ENCODE data around the gene COL2A1. TPM values are rescaled to one million over a fixed set of nuclear protein-coding genes. Genes with fewer than 3 reads are reported as not detected.
A peak's percentile ranks its signal among the peaks of the same experiment; 100 is the strongest.

COL2A1 gene
- total RNA-seq: 2.3 TPM
- not detected for polyA plus RNA-seq

DNA sequence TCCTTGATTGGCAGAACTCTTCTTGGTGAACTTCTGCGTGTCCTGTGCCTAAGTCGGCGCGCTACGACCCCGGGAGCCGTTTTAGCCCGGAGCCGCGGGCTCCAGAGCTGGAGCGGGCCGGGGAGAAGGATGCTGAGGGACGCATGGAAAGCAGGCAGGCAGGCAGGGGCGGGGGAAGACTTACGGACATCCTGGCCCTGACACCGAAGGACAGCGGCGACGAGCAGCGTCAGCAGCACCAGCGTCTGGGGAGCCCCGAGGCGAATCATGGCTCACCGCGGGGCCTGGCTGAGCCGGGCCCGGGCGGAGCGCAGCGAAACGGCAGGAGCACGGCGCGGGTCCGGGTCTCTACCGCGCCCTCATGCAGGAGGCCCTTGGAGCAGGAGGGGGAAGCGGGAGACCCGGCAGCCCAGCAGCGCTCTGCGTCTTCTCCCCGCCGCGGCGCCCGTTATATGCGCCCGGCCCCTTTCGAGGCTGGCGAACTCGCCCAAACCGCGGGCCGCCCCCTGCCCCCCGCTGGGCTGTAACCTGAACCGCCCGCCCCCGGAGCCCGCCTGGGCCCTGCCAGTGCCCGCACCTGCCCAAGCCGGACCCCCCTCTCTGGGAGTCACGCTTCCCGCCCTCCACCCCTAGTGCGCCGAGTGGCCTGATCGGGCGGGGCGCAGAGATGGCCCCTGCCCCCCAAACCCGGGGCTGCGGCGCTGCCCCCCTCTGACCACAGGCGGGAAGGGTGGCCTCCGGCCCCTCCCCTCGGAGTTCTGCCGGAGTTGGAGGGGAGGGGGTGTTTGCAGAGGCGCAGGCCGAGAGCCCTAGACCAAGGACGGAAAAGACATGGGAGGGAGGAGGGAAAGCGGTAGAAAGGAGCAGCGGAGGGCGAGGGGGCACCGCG, at the start of gene COL2A1:
Gene COL2A1 (minus strand): TSS at position 424 of the 889 bp plus-strand sequence. CDS start 155 bp downstream, at position 269.
- Histone ChIP-seq H3K36me3 (ENCODE audit: insufficient read depth) (no peaks in the 10 kb centered on the region), H3K4me3 (ENCODE audit: low read depth, low read length) (peak within 1 kb of the TSS; percentile 19), H3K27ac (ENCODE audit: low read depth) (no peak within 1 kb of the TSS), H3K4me1 (ENCODE audit: insufficient read depth) (peaks cover 2% of the 10 kb centered on the region)
- no peak for DNase-seq (ENCODE audit: extremely low spot score)
- 2% methylated on average over 83 of the region's 83 CpGs for WGBS

DNA sequence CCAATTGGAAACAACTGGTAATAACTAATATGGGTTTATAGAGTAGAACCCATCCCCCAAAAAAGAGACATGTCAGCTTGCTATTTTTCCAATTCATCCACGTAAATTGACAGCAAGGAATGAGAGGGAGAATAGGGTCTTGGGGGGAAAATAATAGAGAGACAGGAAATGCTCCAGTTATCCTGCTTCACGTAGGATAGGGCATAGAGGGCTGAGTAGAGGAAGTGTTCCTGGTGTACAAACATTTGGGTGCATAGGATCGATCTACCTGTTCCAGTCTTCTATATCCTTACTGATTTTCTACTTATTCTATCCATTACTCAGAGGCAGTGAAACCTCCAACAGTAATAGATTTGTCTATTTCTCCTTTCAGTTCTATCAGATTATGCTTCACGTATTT, 49.6 kb upstream of the COL2A1 start:
- Histone ChIP-seq H3K27ac (ENCODE audit: low read depth) (no peak overlapping the region), H3K4me3 (ENCODE audit: low read depth, low read length) (no peak overlapping the region), H3K4me1 (ENCODE audit: insufficient read depth) (no peaks in the 10 kb centered on the region), H3K36me3 (ENCODE audit: insufficient read depth) (peaks cover 5% of the 10 kb centered on the region)
- no peak for DNase-seq (ENCODE audit: extremely low spot score)
- WGBS: 93% methylated on average over 4 of the region's 4 CpGs

DNA sequence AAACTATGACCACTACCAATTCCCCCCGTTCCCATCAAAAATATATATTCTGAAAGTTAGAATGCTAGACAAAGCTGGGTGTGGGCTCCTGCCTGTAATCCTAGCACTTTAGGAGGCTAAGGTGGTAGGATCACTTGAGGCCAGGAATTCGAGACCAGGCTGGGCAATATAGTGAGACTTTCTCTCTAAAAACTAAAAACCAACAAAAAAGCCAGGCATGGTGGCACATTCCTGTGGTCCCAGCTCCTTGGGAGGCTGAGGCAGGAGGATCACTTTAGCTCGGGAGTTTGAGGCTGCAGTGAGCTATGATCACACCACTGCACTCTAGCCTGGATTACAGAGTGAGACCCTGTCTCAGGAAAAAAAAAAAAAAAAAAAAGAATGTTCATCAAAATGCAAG, 48.8 kb upstream of the COL2A1 start:
- WGBS: 92% methylated on average over 3 of the region's 3 CpGs
- Histone ChIP-seq H3K4me3 (ENCODE audit: low read depth, low read length) (no peak overlapping the region), H3K27ac (ENCODE audit: low read depth) (no peak overlapping the region), H3K4me1 (ENCODE audit: insufficient read depth) (no peaks in the 10 kb centered on the region), H3K36me3 (ENCODE audit: insufficient read depth) (peaks cover 5% of the 10 kb centered on the region)
- no peak for DNase-seq (ENCODE audit: extremely low spot score)

DNA sequence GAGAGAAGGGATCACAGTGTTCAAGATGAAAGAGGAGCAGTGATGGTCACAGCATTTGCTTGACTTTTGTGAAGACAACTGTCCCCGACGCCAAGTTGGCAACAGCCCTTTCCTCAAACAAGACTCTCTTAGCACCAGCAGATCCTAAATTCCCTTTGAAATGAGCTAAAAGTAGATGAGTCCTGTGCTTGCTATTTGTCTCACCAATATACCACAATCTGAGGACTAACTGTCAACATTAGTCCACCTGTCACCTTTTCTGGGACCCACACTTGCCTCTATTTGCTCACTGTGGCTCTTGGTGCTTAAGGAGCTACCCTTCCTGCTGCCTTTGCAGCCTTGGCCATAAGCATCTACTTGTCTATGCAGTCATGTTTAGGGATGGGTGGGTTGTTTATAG, 47.4 kb upstream of the COL2A1 start:
- H3K4me1 ChIP-seq (ENCODE audit: insufficient read depth): no peaks in the 10 kb centered on the region
- WGBS: 96% methylated on average over 2 of the region's 2 CpGs
- H3K4me3 ChIP-seq (ENCODE audit: low read depth, low read length): no peak overlapping the region
- H3K36me3 ChIP-seq (ENCODE audit: insufficient read depth): peaks cover 5% of the 10 kb centered on the region
- no peak overlapping the region for H3K27ac ChIP-seq (ENCODE audit: low read depth)
- no peak for DNase-seq (ENCODE audit: extremely low spot score)

DNA sequence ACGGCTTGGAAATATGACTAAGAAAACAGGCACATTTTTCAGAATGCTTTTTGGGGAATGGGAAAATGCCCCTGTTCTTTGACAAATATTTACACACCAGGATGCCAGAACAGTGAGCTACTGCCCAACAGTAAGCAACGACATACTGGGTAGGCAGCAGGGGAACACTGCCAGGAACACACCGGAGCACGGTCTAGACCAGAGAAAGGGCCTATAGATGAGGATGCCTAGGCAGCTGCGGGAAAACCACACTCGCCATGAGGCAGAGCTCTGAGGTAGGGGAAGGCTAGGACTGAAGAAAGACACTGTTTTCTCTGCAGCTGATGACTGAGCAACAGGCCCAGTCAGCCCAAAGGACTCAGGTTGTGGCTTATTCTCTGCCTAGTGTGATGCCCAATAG, 45.9 kb upstream of the COL2A1 start:
- H3K4me1 ChIP-seq (ENCODE audit: insufficient read depth): no peaks in the 10 kb centered on the region
- no peak overlapping the region for H3K4me3 ChIP-seq (ENCODE audit: low read depth, low read length)
- WGBS: 89% methylated on average over 6 of the region's 6 CpGs
- H3K27ac ChIP-seq (ENCODE audit: low read depth): no peak overlapping the region
- DNase-seq (ENCODE audit: extremely low spot score): no peak
- H3K36me3 ChIP-seq (ENCODE audit: insufficient read depth): peaks cover 2% of the 10 kb centered on the region

DNA sequence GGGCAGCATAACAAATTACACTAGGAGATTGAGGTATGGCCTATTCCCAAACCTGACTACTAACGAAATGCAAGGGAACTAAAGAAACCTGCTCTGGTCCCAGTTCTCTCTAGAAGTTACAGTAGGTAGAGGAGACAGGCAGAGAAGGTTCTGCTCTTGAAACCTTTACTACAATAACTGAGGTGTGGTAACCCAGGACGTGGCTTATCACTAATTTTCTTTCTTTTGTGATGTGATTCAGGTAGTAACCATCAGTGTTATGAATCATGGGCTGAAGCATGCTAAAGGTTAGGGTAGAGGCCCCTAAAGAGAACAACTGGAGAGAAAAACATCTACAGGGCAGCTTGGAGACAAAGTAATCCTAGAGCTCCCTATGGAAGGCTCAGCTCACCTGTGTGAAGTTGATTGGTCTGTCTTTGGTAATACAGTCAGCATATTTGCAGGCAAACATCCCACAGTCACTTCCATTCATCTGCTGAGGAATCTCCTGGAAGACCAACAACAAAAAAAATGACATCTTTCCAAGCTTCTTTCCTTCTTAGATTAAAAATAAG, 41.8 kb upstream of the COL2A1 start:
- WGBS: 89% methylated on average over 2 of the region's 2 CpGs
- peaks cover 6% of the 10 kb centered on the region for H3K36me3 ChIP-seq (ENCODE audit: insufficient read depth)

GRCh38 chr12:48045061-48045846, 41.0 kb upstream of the COL2A1 start:
- Histone ChIP-seq H3K4me3 (ENCODE audit: low read depth, low read length) (no peak overlapping the region), H3K36me3 (ENCODE audit: insufficient read depth) (peaks cover 6% of the 10 kb centered on the region), H3K27ac (ENCODE audit: low read depth) (no peak overlapping the region), H3K4me1 (ENCODE audit: insufficient read depth) (no peaks in the 10 kb centered on the region)
- WGBS: 93% methylated on average over 6 of the region's 6 CpGs
- no peak for DNase-seq (ENCODE audit: extremely low spot score)

More for the DNA sequence above, 41.8 kb upstream of the COL2A1 start:
- H3K4me3 ChIP-seq (ENCODE audit: low read depth, low read length): no peak overlapping the region
- no peak overlapping the region for H3K27ac ChIP-seq (ENCODE audit: low read depth)
- H3K4me1 ChIP-seq (ENCODE audit: insufficient read depth): no peaks in the 10 kb centered on the region
- no peak for DNase-seq (ENCODE audit: extremely low spot score)

GRCh38 chr12:48044396-48044795, 40.1 kb upstream of the COL2A1 start:
- WGBS: 88% methylated on average over 7 of the region's 7 CpGs
- H3K4me1 ChIP-seq (ENCODE audit: insufficient read depth): no peaks in the 10 kb centered on the region
- no peak overlapping the region for H3K27ac ChIP-seq (ENCODE audit: low read depth)
- no peak overlapping the region for H3K4me3 ChIP-seq (ENCODE audit: low read depth, low read length)
- peaks cover 6% of the 10 kb centered on the region for H3K36me3 ChIP-seq (ENCODE audit: insufficient read depth)
- no peak for DNase-seq (ENCODE audit: extremely low spot score)

DNA sequence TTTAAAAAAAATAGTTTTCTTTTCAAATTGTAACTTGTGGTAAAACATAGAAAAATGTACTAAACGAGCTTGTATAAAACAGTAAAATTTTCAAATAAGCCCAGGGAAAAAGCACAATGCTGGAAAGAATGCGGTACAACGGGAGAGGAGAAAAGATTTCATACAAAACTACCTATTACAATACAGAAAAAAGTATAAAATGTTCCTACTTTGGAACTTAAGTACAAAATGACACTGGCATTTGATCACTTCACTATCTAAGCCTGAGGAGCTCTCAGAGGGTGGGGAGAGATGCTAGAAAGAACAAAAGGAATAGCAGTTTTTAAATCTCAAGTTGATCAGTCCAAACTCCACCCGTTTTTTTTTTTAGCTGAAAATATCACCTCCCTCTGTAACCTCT, 39.5 kb upstream of the COL2A1 start:
- no peak overlapping the region for H3K27ac ChIP-seq (ENCODE audit: low read depth)
- no peak overlapping the region for H3K4me3 ChIP-seq (ENCODE audit: low read depth, low read length)
- H3K4me1 ChIP-seq (ENCODE audit: insufficient read depth): no peaks in the 10 kb centered on the region
- DNase-seq (ENCODE audit: extremely low spot score): no peak
- H3K36me3 ChIP-seq (ENCODE audit: insufficient read depth): peaks cover 6% of the 10 kb centered on the region
- 79% methylated on average over 4 of the region's 4 CpGs for WGBS

DNA sequence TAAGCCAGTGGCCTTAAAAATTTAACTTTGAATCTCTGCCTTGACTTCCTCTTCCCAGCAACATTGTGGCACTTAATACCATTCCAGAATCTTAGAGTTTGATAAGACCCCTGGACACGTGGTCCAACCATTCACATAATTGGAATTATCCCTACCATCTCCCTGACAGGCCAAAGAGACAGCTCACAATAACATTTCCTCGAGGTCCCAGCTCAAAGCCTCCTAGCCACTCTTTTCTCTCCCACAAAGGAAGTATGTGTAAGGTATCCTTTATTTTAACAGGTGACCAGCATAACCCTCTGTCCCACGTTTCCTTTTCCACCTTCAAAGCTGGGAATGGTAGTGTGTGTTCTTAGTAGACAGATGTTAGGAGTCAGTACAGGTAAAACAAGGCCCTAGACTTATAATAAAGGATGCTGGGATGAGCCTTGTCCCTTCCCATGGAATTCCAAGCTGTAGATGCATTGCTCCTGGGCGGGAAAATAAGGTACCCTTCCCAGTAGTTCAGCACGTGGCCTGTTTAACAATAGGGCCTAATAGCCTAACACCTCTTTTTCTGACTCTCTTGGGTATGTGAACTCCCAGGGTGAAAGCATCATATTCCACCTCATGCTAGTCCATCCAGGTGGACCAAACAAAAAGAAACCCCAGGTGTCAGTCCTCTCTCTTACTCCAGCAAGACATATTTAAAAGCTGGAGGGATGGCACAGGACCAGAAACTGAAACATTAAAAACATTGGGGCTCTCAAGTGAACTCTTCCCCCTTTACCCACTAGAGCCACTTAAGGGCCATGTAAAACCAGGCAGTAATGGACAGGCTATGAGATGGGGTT, 37.5 kb upstream of the COL2A1 start:
- H3K4me3 ChIP-seq (ENCODE audit: low read depth, low read length): no peak overlapping the region
- H3K27ac ChIP-seq (ENCODE audit: low read depth): no peak overlapping the region
- H3K4me1 ChIP-seq (ENCODE audit: insufficient read depth): no peaks in the 10 kb centered on the region
- peaks cover 6% of the 10 kb centered on the region for H3K36me3 ChIP-seq (ENCODE audit: insufficient read depth)
- DNase-seq (ENCODE audit: extremely low spot score): no peak
- WGBS: 75% methylated on average over 5 of the region's 5 CpGs

DNA sequence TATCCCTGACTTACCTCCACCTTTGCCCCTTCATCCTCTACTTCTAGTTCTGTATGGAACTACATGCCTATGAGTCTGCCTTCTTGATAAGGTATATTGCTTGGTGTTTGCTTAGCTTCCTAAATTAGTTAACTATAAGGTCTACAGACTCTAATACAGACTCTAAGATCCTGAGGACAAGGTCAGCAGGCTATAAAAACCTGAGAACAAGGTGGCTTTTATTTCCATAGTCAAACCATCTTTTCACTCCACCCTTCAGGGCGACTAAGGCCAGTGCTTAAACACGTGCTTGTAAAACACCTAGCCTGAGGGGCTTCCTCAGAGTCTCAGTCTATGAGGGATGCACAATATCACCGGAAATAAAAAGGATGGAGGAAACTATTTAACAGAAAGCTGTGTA, 36.1 kb upstream of the COL2A1 start:
- peaks cover 6% of the 10 kb centered on the region for H3K36me3 ChIP-seq (ENCODE audit: insufficient read depth)
- no peaks in the 10 kb centered on the region for H3K4me1 ChIP-seq (ENCODE audit: insufficient read depth)
- H3K4me3 ChIP-seq (ENCODE audit: low read depth, low read length): no peak overlapping the region
- no peak for DNase-seq (ENCODE audit: extremely low spot score)
- 66% methylated on average over 3 of the region's 3 CpGs for WGBS
- H3K27ac ChIP-seq (ENCODE audit: low read depth): no peak overlapping the region

GRCh38 chr12:48039151-48039550, 34.9 kb upstream of the COL2A1 start:
- 97% methylated on average over 1 of the region's 1 CpG for WGBS
- DNase-seq (ENCODE audit: extremely low spot score): no peak
- no peaks in the 10 kb centered on the region for H3K4me1 ChIP-seq (ENCODE audit: insufficient read depth)
- no peaks in the 10 kb centered on the region for H3K36me3 ChIP-seq (ENCODE audit: insufficient read depth)
- H3K27ac ChIP-seq (ENCODE audit: low read depth): no peak overlapping the region
- H3K4me3 ChIP-seq (ENCODE audit: low read depth, low read length): no peak overlapping the region

GRCh38 chr12:48038085-48038484, 33.8 kb upstream of the COL2A1 start:
- no peak overlapping the region for H3K27ac ChIP-seq (ENCODE audit: low read depth)
- WGBS: 79% methylated on average over 5 of the region's 5 CpGs
- no peaks in the 10 kb centered on the region for H3K36me3 ChIP-seq (ENCODE audit: insufficient read depth)
- H3K4me3 ChIP-seq (ENCODE audit: low read depth, low read length): no peak overlapping the region
- H3K4me1 ChIP-seq (ENCODE audit: insufficient read depth): no peaks in the 10 kb centered on the region
- DNase-seq (ENCODE audit: extremely low spot score): no peak

Data from urinary bladder (tissue), 4 donors.